ENCODE data around the gene DVL1.

- TF ChIP-seq CTCF (IDR thresholded peaks at IDR 0.05; ENCODE audit: low read depth, low read length): peak; percentile 55
- no peak for TF ChIP-seq EZH2phosphoT487 (IDR thresholded peaks at IDR 0.05; ENCODE audit: low read depth)
Observed at GRCh38 chr1:1302006-1302430, 47.2 kb downstream of the DVL1 start.

All from OCI-LY3 (cell line).